OCI-LY1 (cell line): ENCODE results near the gene ZNF100.

Experiments used
- CTCF ChIP-seq: fragments of 200-600 bp; sonication (generic), shearing (Covaris generic); IDR thresholded peaks from 2 replicates; pipeline ENCODE4 v1.5.1; 2017; ENCODE audit warnings: mild to moderate bottlenecking, antibody characterized with exemption, low read length, moderate library complexity, mixed read lengths
- EZH2 ChIP-seq: fragments of 200-600 bp; sonication (generic), shearing (Covaris generic); IDR thresholded peaks from 2 replicates; pipeline ENCODE4 v1.8.0; 2017; ENCODE audit warnings: borderline replicate concordance, mixed run types, mild to moderate bottlenecking, antibody characterized with exemption, low read length, moderate library complexity, mixed read lengths

GRCh38 chr19:21786936-21787335 lies 19.6 kb upstream of the ZNF100 start:
- TF ChIP-seq CTCF: no peak
- no peak for TF ChIP-seq EZH2
